KMS-11 (cell line): Measurements from ENCODE around the gene PSMD4.

ENCODE experiments used
- H2AFZ ChIP-seq: fragments of 200-600 bp; sonication (generic); 2 replicates; pipeline ENCODE4 v1.6.1; 2016; ENCODE audit warnings: antibody characterized with exemption, mixed run types, low read depth
- H3K27ac ChIP-seq: fragments of 200-600 bp; sonication (generic); 2 replicates; pipeline ENCODE4 v1.6.1; 2016; ENCODE audit warnings: mild to moderate bottlenecking, mixed run types
- H3K27me3 ChIP-seq: fragments of 200-600 bp; sonication (generic); 2 replicates; pipeline ENCODE4 v1.6.1; 2017; ENCODE audit warnings: mild to moderate bottlenecking, low read depth, mixed run types, moderate library complexity; ENCODE audit not compliant: insufficient read depth
- H3K36me3 ChIP-seq: fragments of 200-600 bp; sonication (generic); 2 replicates; pipeline ENCODE4 v1.6.1; 2017; ENCODE audit warnings: mild to moderate bottlenecking, mixed run types; ENCODE audit not compliant: insufficient read depth
- H3K4me1 ChIP-seq: fragments of 200-600 bp; sonication (generic); 2 replicates; pipeline ENCODE4 v1.6.1; 2016; ENCODE audit warnings: mild to moderate bottlenecking, low read depth, mixed run types; ENCODE audit not compliant: poor library complexity, severe bottlenecking
- H3K4me2 ChIP-seq: fragments of 200-600 bp; sonication (generic); 2 replicates; pipeline ENCODE4 v1.7.0; 2016; ENCODE audit warnings: mild to moderate bottlenecking, mixed run types
- H3K4me3 ChIP-seq: fragments of 200-600 bp; sonication (generic); IDR thresholded peaks from 2 replicates; pipeline ENCODE4 v1.6.1; 2017; ENCODE audit warnings: low read depth, low read length, mixed read lengths; ENCODE audit not compliant: insufficient read depth
- H3K79me2 ChIP-seq: fragments of 200-600 bp; sonication (generic); 2 replicates; pipeline ENCODE4 v1.6.1; 2016; ENCODE audit warnings: low read depth, mixed run types; ENCODE audit not compliant: insufficient read depth
- H3K9ac ChIP-seq: fragments of 200-600 bp; sonication (generic); 2 replicates; pipeline ENCODE4 v1.6.1; 2016; ENCODE audit warnings: mild to moderate bottlenecking, mixed run types
- H4K20me1 ChIP-seq: fragments of 200-600 bp; sonication (generic); 2 replicates; pipeline ENCODE4 v1.6.1; 2016; ENCODE audit warnings: mild to moderate bottlenecking, mixed run types; ENCODE audit not compliant: insufficient read depth
- TF ChIP-seq, protein P1 (sequence below): fragments of 200-600 bp; sonication (generic); conservative IDR thresholded peaks from 2 replicates; pipeline ENCODE4 v1.6.1; 2017; ENCODE audit warnings: low read depth, mild to moderate bottlenecking, antibody characterized with exemption, low read length, moderate library complexity, mixed read lengths

PSMD4 gene

DNA sequence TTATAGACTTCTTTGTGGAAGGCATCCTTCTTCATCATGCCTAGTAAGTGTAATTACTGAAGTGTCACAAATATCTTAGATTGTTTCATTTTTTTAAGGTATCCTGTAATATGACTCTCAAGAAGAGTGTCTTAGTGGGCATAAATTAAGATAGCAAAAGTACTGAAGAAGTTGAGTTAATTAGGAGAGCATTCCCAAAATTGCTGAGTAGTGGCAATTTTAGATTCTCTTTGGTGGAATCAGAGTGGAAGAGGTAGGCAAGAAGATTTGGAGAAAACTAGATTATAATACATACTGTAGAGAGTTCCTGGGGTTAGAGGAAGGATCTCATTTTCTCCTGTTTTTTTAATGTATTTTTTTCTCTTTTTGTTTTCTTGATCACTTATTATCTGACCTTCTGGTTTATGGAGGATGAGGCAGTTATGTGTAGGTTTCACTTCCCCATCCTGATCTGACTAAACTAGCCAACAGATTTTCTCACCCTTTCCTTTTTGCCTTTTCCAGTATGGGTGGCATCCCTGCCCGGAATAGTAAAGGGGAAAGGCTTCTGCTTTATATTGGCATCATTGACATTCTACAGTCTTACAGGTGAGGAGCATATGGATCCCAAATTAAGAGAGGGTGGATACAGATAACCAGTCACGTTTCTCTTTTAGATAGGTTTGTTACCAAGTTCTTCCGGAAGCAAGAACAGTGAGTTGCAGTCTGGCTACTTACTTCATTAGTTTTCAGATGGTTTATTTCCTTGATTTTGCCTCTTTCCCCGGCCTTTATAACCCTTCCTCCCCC is 16.7 kb upstream of the PSMD4 start:
- no peak overlapping the region for H3K4me2 ChIP-seq
- H3K4me3 ChIP-seq: no peak overlapping the region
- TF ChIP-seq, protein P1, sequence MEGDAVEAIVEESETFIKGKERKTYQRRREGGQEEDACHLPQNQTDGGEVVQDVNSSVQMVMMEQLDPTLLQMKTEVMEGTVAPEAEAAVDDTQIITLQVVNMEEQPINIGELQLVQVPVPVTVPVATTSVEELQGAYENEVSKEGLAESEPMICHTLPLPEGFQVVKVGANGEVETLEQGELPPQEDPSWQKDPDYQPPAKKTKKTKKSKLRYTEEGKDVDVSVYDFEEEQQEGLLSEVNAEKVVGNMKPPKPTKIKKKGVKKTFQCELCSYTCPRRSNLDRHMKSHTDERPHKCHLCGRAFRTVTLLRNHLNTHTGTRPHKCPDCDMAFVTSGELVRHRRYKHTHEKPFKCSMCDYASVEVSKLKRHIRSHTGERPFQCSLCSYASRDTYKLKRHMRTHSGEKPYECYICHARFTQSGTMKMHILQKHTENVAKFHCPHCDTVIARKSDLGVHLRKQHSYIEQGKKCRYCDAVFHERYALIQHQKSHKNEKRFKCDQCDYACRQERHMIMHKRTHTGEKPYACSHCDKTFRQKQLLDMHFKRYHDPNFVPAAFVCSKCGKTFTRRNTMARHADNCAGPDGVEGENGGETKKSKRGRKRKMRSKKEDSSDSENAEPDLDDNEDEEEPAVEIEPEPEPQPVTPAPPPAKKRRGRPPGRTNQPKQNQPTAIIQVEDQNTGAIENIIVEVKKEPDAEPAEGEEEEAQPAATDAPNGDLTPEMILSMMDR: no peak

DNA sequence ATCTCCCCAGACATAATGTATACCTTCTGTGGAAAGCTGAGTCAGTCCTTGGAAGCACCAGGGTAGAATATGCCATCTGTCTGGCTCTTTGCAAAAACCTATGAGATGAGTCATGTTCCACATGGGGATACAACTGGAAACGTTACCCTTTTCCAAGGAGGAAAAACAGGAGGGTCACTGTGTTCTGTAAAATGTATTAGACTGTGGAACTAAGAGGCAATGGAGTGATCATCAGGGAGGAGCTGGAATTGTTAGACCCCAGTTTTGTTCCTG is 16.1 kb upstream of the PSMD4 start:
- H3K27ac ChIP-seq: no peak overlapping the region
- H4K20me1 ChIP-seq: no peaks in the 10 kb centered on the region
- H3K79me2 ChIP-seq: no peaks in the 10 kb centered on the region

More for the DNA sequence above, 16.7 kb upstream of the PSMD4 start:
- no peak overlapping the region for H3K27ac ChIP-seq
- no peaks in the 10 kb centered on the region for H3K79me2 ChIP-seq
- no peaks in the 10 kb centered on the region for H4K20me1 ChIP-seq
- no peak overlapping the region for H3K9ac ChIP-seq
- H3K4me1 ChIP-seq: peaks cover 10% of the 10 kb centered on the region
- no peaks in the 10 kb centered on the region for H3K27me3 ChIP-seq
- no peak overlapping the region for H2AFZ ChIP-seq
- peaks cover 56% of the 10 kb centered on the region; the same call in 1 of the 2 replicates for H3K36me3 ChIP-seq

DNA sequence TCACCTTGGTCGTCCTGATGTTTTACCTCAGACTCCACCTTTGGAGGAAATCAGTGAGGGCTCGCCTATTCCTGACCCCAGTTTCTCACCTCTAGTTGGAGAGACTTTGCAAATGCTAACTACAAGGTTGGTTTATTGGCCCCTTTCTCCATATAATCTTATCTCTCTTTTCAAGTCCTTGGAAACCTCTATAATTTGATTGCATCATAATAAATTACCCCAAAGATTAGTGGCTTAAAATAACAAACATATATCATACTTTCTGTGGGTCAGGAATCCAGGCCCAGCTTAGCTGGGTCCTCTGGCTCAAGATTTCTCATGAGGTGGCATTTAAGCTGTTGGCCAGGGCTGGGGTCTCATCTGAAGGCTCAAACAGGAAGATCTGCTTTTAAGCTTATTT is 12.1 kb upstream of the PSMD4 start:
- H3K27ac ChIP-seq: no peak overlapping the region
- TF ChIP-seq, protein P1: no peak
- no peak overlapping the region for H3K9ac ChIP-seq
- H2AFZ ChIP-seq: no peak overlapping the region
- H3K4me3 ChIP-seq: no peak overlapping the region
- peaks cover 6% of the 10 kb centered on the region for H3K4me1 ChIP-seq
- no peaks in the 10 kb centered on the region for H3K79me2 ChIP-seq
- no peaks in the 10 kb centered on the region for H4K20me1 ChIP-seq
- peaks cover 67% of the 10 kb centered on the region; the same call in 1 of the 2 replicates for H3K36me3 ChIP-seq
- no peaks in the 10 kb centered on the region for H3K27me3 ChIP-seq
- no peak overlapping the region for H3K4me2 ChIP-seq

More for the DNA sequence above, 16.1 kb upstream of the PSMD4 start:
- Histone ChIP-seq H2AFZ (no peak overlapping the region), H3K4me2 (no peak overlapping the region), H3K4me3 (no peak overlapping the region), H3K27me3 (no peaks in the 10 kb centered on the region), H3K4me1 (peaks cover 10% of the 10 kb centered on the region), H3K36me3 (peaks cover 62% of the 10 kb centered on the region; the same call in 1 of the 2 replicates), H3K9ac (no peak overlapping the region)
- TF ChIP-seq, protein P1: no peak

DNA sequence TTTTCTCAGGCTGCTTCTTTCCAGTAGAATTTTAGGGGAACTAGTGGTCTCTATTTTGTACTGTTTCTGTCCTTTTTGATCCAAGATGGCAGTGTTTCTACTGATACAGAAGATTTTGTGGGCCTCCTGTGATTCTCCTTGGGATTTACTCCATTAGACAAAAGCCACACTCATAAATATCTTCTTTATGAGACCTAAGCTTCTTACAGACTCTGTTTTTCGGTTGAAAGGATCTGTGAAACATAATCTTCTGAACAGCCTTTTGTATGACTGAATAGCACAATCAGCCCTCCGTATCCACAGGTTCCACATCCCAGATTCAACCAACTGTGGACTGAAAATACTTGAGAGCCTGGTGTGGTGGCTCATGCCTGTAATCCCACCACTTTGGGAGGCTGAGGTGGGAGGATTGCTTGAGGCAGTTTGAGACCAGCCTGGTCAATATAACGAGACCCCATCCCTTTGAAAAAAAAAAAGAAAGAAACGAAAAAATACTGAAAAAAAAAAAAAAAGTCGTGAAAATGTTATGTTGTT is 10.8 kb upstream of the PSMD4 start:
- H4K20me1 ChIP-seq: no peaks in the 10 kb centered on the region
- H3K27ac ChIP-seq: no peak overlapping the region
- TF ChIP-seq, protein P1: no peak
- no peaks in the 10 kb centered on the region for H3K4me1 ChIP-seq
- no peak overlapping the region for H3K4me3 ChIP-seq
- no peaks in the 10 kb centered on the region for H3K79me2 ChIP-seq
- no peak overlapping the region for H3K9ac ChIP-seq
- H3K36me3 ChIP-seq: peaks cover 66% of the 10 kb centered on the region; the same call in 1 of the 2 replicates
- no peak overlapping the region for H2AFZ ChIP-seq
- no peaks in the 10 kb centered on the region for H3K27me3 ChIP-seq
- no peak overlapping the region for H3K4me2 ChIP-seq
